SIG-M5 treated with dmso at 0.1 percent for 504 hours (cell line): ENCODE results near the gene PLAC8.
"Not testable (repeated sequence)": the region's sequence is repeated elsewhere in the genome, so short reads cannot be mapped to it uniquely, and the experiment has no call there.

Experiments used
- DNase-seq: peaks from one replicate; lab custom pipeline; 2025; ENCODE audit not compliant: unreplicated experiment; lab: John Stamatoyannopoulos, UW

Gene PLAC8

DNA sequence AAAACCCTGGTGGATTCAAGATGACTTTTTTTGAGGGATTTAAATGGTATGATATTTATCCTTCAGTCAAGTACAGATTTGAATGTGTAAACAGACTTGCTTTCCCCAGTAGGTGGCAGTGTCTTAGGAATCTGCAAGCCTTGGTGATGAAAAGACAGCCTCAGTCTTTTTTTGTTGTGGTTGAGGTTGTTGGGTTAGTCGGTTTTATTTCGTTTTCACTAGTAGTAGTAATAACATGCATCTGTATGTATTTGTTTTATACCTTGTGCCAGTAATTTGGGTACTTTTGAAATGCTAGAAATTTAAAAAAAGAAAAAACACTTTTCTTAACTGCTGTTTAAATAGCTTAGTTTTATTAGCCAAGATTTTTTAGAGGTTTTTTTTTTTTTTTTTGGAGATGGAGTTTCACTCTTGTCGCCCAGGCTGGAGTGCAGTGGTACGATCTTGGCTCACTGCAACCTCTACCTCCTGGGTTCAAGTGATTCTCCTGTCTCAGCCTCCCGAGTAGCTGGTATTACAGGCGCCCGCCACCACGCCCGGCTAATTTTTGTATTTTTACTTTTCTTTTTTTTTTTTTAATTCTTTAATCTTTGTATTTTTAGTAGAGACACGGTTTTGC lies 40.3 kb downstream of the PLAC8 start:
- peak; percentile 87 for DNase-seq

DNA sequence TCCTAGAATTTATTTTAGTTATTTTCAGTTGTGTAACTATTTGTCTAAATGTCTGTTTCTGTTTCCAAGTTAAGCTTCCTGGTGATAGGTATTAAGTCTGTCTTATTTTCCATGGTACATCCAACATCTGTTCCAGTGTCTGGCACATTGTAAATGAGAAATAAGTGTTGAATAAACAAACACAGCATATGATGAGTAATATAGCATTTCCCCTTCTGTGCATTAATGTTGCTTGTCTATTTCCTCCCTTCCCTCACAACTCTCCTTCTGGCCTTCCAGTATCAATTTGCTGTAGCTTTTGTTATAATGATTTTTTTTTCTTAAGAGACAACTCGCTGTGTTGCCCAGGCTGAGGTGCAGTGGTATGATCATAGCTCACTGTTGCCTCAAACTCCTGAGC lies 43.4 kb downstream of the PLAC8 start:
- no peak for DNase-seq

DNA sequence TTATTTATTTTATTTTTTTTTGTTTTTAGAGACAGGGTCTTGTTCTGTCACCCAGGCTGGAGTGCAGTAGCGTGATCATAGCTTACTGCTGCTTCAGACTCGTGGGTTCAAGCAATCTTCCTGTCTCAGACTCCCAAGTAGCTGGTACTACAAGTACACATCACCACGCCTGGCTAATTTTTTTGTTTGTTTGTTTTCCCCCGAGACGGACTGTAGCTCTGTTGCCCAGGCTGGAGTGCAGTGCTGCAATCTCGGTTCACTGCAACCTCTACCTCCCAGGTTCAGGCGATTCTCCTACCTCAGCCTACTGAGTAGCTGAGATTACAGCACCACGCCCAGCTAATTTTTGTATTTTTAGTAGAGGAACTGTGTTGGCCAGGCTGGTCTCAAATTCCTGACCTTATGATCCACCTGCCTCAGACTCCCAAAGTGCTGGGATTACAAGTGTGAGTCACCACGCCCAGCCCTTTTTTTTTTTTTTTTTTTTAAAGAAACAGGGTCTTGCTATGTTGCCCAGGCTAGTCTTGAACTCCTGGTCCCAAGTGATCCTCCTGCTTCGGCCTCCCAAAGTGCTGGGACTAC lies 47.4 kb downstream of the PLAC8 start:
- no peak for DNase-seq

DNA sequence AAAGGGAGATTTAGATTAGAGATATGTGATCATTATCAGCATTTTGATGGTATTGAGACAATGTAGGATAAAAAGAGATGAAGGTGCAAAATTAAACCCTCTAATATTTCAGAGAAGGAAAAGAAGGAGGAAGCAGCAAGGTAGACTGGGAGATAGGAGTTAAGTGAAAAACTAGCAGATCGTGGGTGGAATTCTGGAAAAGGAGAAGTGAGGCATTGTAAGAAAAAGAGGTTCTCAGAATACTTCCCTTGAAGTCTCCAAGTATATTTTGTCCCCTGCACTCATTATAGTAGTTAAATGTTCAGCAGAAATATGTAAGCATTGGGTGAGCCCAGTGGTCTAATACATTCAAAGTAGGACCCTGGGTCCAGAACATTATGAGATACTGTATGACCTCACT lies 49.3 kb downstream of the PLAC8 start:
- no peak for DNase-seq

DNA sequence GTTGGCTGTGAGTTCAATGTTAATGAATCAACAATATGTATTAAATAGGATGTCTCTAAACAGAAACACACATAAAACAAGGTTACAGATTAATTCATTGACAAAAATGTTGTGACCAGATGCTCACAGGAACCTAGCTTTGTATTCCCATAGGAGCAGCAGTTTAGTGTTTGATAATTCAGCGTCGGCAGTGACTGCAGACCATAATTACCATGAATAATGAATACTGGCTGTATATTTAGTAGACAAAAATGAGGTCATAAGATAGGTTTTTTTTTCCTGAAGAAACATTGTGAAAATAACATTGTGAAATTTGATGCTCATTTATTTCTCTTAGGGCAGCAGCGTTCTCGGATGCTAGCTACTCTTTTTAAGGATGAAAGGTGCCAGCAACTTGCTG lies 51.8 kb downstream of the PLAC8 start:
- no peak for DNase-seq

DNA sequence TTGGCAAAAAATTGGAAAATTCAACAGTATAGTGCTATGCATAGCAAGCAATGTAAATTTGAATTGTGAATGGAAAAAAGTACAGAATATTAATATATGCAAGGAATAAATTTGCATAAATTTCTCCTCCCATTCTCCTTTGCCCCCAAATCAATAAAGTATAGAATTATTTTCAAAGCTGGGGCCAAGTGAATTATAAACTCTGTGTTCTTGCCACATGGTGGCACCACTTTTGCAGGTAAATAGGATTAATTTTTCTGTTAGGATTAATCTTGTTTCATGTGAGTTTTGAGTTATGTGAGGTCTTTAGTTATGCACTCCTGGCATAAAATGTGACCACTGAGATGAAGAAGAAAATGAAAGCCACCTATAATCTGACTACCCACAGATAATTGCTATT lies 59.6 kb downstream of the PLAC8 start:
- no peak for DNase-seq

DNA sequence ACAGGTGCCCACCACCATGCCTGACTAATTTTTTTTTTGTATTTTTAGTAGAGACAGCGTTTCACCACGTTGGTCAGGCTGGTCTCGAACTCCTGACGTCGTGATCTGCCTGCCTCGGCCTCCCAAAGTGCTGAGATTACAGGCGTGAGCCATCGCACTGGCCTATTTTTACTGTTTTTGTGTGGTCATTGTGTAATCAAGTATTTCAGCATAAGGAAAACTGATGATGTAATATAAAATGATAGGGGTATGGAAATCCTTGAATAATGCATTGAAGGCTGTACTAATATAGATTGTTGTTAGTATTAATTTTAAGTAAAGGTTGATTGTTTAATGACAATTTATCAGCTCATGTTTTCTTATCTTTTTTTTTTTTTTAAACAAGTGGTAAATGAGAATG lies 65.7 kb downstream of the PLAC8 start:
- not testable (repeated sequence) for DNase-seq

DNA sequence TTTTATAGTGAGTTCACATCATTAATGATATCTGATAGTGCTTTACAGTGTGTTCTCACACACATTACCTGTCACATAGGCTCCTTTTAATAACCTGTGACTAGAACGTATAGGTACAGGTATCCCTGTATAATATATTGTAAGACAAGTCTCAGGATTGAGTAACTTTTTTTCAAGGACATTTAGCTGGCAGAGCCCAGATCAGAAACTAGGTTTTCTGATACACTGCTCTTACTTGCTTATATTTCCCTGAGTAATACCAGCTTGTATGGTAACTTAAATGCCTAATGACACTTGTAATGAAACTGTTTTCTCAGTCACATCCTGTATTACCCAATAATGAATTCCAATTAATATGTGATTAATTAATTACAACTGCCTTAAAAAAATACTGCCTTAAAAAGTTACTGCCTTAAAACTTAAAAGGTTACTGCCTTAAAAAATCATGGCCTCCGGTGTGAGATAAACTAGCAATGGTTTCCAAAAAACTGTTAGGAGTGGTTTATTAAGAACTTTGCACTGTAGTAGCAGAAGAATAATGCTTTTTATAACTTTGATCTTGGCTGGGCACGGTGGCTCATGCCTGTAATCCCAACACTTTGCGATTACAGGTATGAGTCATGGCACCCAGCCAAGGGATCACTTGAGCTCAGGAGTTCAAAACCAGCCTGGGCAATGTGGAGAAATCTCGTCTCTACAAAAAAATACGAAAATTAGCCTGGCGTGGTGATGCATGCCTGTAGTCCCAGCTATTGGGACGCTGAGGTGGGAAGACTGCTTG lies 67.6 kb downstream of the PLAC8 start:
- DNase-seq: no peak

DNA sequence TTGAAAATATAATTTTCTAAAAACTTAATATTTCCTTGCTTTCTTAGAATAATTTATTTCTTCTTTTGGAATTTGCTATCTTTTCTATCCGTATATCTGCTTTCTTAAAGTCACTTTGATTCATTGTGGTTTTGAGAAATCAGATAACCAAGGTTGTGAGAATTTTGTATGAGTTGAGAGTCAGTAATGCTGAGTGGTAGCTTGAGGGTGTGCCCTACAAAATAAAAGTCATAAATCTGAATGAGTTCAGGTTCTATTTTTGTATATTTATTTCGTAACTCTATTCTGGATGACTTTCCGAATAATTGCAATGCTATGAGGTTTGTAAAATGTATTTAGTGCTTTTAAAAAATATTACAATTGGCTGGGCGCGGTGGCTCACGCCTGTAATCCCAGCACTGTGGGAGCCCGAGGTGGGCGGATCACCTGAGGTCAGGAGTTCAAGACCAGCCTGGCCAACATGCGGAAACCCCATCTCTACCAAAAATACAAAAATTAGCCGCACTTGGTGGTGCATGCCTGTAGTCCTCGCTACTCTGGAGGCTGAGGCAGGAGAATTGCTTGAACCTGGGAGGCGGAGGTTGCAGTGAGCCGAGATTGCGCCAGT lies 70.6 kb downstream of the PLAC8 start:
- DNase-seq: no peak

DNA sequence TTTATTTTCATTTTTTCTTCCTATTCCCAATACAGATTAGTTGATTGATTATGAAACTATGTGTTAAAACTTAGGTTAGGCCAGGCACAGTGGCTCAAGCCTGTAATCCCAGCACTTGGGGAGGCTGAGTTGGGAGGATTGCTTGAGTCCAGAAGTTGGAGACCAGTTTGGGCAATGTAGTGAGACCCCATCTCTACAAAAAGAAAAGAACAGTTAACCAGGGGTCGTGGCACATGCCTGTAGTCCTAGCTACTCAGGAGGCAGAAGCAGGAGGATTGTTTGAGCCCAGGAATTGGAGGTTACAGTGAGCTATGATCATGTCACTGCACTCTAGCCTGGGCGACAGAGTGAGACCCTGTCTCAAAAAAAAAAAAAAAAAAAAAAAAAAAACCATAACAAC lies 71.4 kb downstream of the PLAC8 start:
- not testable (repeated sequence) for DNase-seq

DNA sequence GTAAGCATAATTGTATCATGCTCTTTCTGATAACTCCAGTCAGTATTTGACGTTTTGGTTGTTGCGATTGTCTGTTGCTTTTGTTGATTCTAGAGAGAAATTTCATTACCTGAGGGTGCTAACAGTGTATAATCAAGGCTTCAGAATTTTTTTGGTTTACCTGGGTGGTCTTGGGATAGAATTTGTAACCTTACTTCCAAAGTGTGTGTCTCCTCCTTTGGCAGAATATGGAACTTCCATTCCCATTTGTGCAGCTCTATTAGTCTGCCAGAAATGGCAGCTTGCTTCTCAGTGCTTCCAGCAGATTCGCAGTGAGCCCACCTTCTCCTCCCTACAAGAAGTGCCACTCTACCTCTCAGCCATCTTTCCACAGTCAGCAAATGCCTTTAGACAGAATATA lies 74.3 kb downstream of the PLAC8 start:
- no peak for DNase-seq
